22Rv1 (cell line): ENCODE data around the gene OR9Q1.

Experiments used
- ZFX ChIP-seq: fragments of 450-650 bp; IDR thresholded peaks from 2 replicates; pipeline ENCODE4 v1.6.1; 2017; ENCODE audit warnings: antibody characterized with exemption, borderline replicate concordance
- TF ChIP-seq, protein P1 (sequence below): fragments of 450-650 bp; IDR thresholded peaks from 2 replicates; pipeline ENCODE4 v1.5.1; 2017; ENCODE audit warnings: mild to moderate bottlenecking

DNA sequence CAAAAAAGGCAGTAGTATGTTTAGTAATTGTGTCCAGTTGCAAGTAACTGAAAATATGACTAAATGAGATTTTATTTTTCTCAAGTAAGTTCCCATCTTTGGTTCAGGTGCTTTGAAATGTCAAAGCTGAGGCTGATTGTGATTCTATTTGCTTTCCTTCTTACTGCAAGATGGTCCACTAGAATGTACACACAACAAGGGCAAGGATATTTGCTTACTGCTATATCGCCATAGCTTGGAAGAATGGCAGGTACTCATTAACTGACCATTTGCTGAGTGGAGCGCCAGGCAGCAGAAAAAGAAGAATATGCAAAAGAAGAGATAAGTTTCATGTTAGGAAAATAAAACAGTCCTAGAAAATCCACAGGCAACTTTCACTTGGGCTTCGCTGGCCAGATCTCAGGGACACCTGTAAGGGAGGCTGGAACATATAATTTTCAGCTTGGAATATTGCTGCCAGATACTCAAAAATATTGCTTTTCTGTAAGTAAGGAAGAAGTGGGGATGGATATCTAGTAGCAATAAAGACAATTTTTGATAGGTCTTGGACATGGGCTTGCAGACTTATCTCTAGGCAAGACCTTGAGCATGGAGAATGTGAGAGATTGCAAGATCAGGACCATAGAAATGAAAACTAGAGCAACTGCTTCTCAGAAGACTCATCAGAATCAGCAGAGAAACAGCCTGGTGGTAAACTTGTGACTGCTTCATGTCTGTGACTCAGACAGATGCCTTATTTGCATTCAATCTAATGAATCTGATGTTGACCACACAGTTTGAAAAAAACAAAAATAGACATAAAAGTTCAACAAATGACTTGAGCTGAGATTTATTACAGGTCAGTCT, 44.8 kb upstream of the OR9Q1 start:
- TF ChIP-seq, protein P1, sequence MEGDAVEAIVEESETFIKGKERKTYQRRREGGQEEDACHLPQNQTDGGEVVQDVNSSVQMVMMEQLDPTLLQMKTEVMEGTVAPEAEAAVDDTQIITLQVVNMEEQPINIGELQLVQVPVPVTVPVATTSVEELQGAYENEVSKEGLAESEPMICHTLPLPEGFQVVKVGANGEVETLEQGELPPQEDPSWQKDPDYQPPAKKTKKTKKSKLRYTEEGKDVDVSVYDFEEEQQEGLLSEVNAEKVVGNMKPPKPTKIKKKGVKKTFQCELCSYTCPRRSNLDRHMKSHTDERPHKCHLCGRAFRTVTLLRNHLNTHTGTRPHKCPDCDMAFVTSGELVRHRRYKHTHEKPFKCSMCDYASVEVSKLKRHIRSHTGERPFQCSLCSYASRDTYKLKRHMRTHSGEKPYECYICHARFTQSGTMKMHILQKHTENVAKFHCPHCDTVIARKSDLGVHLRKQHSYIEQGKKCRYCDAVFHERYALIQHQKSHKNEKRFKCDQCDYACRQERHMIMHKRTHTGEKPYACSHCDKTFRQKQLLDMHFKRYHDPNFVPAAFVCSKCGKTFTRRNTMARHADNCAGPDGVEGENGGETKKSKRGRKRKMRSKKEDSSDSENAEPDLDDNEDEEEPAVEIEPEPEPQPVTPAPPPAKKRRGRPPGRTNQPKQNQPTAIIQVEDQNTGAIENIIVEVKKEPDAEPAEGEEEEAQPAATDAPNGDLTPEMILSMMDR, result no peak
- no peak for TF ChIP-seq ZFX
